Activated B cell treated with CpG ODN at 0.5 μM for 24 hours (primary cell): Measurements from ENCODE around the gene LPAR1. TPM values are rescaled to one million over a fixed set of nuclear protein-coding genes. Genes with fewer than 3 reads are reported as not detected.

Experiments used
- ATAC-seq: fragments of 200-7000 bp; cut with Tn5 transposase; one replicate; pipeline ENCODE4 v1.10.0; 2021; ENCODE audit warnings: low read depth, mild to moderate bottlenecking, moderate library complexity
- CTCF ChIA-PET: fragments of 350-600 bp; sonication (Branson Sonifier 250); formaldehyde crosslinking; loops from one replicate; lab custom pipeline; 2021; ENCODE audit warnings: antibody characterized with exemption; lab: Charles Lee
- POLR2A ChIA-PET: fragments of 350-600 bp; sonication (Branson Sonifier 250); formaldehyde crosslinking; loops from one replicate; lab custom pipeline; 2021; ENCODE audit warnings: antibody characterized with exemption; lab: Charles Lee
- DNase-seq: peaks from one replicate; pipeline ENCODE4 v3.0.0; 2022
- H3K27ac Mint-ChIP-seq: one replicate; pipeline ENCODE4 v1.8.0; 2020; ENCODE audit warnings: mixed read lengths
- H3K27me3 Mint-ChIP-seq: one replicate; pipeline ENCODE4 v1.8.0; 2021; ENCODE audit warnings: mixed read lengths
- H3K36me3 Mint-ChIP-seq: one replicate; pipeline ENCODE4 v1.8.0; 2021; ENCODE audit warnings: low read depth, mixed read lengths
- H3K4me1 Mint-ChIP-seq: one replicate; pipeline ENCODE4 v1.8.0; 2021; ENCODE audit warnings: mixed read lengths
- H3K4me3 Mint-ChIP-seq: one replicate; pipeline ENCODE4 v1.8.0; 2020; ENCODE audit warnings: mild to moderate bottlenecking, mixed read lengths
- H3K9me3 Mint-ChIP-seq: one replicate; pipeline ENCODE4 v1.8.0; 2020; ENCODE audit warnings: mixed read lengths
- CTCF ChIP-seq: fragments of 200-600 bp; IDR thresholded peaks from one replicate; pipeline ENCODE4 v1.8.0; 2022; ENCODE audit warnings: antibody characterized with exemption, mild to moderate bottlenecking
- intact Hi-C: fragments of 100-400 bp; cut with micrococcal nuclease; formaldehyde crosslinking; loops from one replicate; pipeline ENCODE4 v1.15.1; 2024
- total RNA-seq: library from RNA; stranded (reverse); gene quantifications from 2 replicates; pipeline ENCODE4 v1.2.3, GENCODE V29; 2022

The LPAR1 gene
- total RNA-seq, 1 donor from 2014 or later = not detected

- no peaks in the 10 kb centered on the region for H3K9me3 Mint-ChIP-seq
- CTCF ChIA-PET = no interaction called here
Measured at GRCh38 chr9:111039231-111039906, 1.1 kb upstream of the LPAR1 start.

GRCh38 chr9:111037708-111038330 lies 451 bp downstream of the LPAR1 start:
- Mint-ChIP-seq H3K27me3 (peaks cover 47% of the 10 kb centered on the region), H3K36me3 (no peaks in the 10 kb centered on the region), H3K4me1 (peaks cover 14% of the 10 kb centered on the region), H3K4me3 (no peak overlapping the region), H3K27ac (no peak overlapping the region), H3K9me3 (no peaks in the 10 kb centered on the region)
- POLR2A ChIA-PET = no interaction called here
- intact Hi-C loops = no loop called here
- ATAC-seq (no peak), DNase-seq (no peak)
- CTCF ChIA-PET = no interaction called here
- TF ChIP-seq CTCF = no peak

More at GRCh38 chr9:111039231-111039906, 1.1 kb upstream of the LPAR1 start:
- Mint-ChIP-seq H3K27me3 (peaks cover 42% of the 10 kb centered on the region), H3K4me3 (peak overlapping the region; percentile 57), H3K4me1 (peaks cover 14% of the 10 kb centered on the region), H3K36me3 (no peaks in the 10 kb centered on the region), H3K27ac (no peak overlapping the region)
- ATAC-seq = no peak
- intact Hi-C loops = no loop called here
- POLR2A ChIA-PET = interaction anchor here (0.6 kb wide), 1 partner anchor 316 kb away, joined by 3 read pairs; no protein-coding TSS in a partner anchor
- TF ChIP-seq CTCF = no peak
- no peak for DNase-seq

- intact Hi-C loops = no loop called here
- Mint-ChIP-seq H3K4me3 (no peak overlapping the region), H3K4me1 (peaks cover 14% of the 10 kb centered on the region), H3K36me3 (no peaks in the 10 kb centered on the region), H3K27me3 (peaks cover 49% of the 10 kb centered on the region), H3K9me3 (no peaks in the 10 kb centered on the region), H3K27ac (no peak overlapping the region)
- no peak for TF ChIP-seq CTCF
- no peak for ATAC-seq
- CTCF ChIA-PET = no interaction called here
- no peak for DNase-seq
- POLR2A ChIA-PET = no interaction called here
Measured at GRCh38 chr9:111037356-111037707, 938 bp downstream of the LPAR1 start.

GRCh38 chr9:111036946-111037345 lies 1.3 kb downstream of the LPAR1 start:
- Mint-ChIP-seq H3K9me3 (no peaks in the 10 kb centered on the region), H3K4me1 (peaks cover 14% of the 10 kb centered on the region), H3K27ac (no peak overlapping the region), H3K27me3 (peaks cover 52% of the 10 kb centered on the region), H3K36me3 (no peaks in the 10 kb centered on the region), H3K4me3 (no peak overlapping the region)
- ATAC-seq (no peak), DNase-seq (no peak)
- ChIA-PET POLR2A (no interaction called here), CTCF (no interaction called here)
- no peak for TF ChIP-seq CTCF
- intact Hi-C loops = no loop called here

- POLR2A ChIA-PET = no interaction called here
Measured at GRCh38 chr9:111036429-111036789, 1.9 kb downstream of the LPAR1 start.

More at GRCh38 chr9:111036429-111036789, 1.9 kb downstream of the LPAR1 start:
- Mint-ChIP-seq H3K36me3 (no peaks in the 10 kb centered on the region), H3K9me3 (no peaks in the 10 kb centered on the region), H3K27ac (no peak overlapping the region), H3K4me1 (peaks cover 14% of the 10 kb centered on the region), H3K4me3 (no peak overlapping the region), H3K27me3 (peaks cover 52% of the 10 kb centered on the region)
- intact Hi-C loops = no loop called here
- CTCF ChIA-PET = no interaction called here
- ATAC-seq (no peak), DNase-seq (no peak)
- TF ChIP-seq CTCF = no peak
